Naive thymus-derived CD4-positive, alpha-beta T cell (primary cell): ENCODE measurements around the gene BBS5. TPM values are rescaled to one million over a fixed set of nuclear protein-coding genes. Genes with fewer than 3 reads are reported as not detected.
"Not testable (repeated sequence)": the region's sequence is repeated elsewhere in the genome, so short reads cannot be mapped to it uniquely, and the experiment has no call there.

ENCODE experiments used
- ATAC-seq: fragments of 150-1000 bp; cut with Tn5 transposase; 2 replicates; pipeline ENCODE4 v1.10.0; 2021; ENCODE audit warnings: mild to moderate bottlenecking, moderate library complexity
- CTCF ChIA-PET: fragments of 350-600 bp; sonication (Branson Sonifier 250); formaldehyde crosslinking; loops from one replicate; lab custom pipeline; 2021; ENCODE audit warnings: antibody characterized with exemption; lab: Charles Lee
- POLR2A ChIA-PET: fragments of 350-600 bp; sonication (Branson Sonifier 250); formaldehyde crosslinking; loops from one replicate; lab custom pipeline; 2021; ENCODE audit warnings: antibody characterized with exemption, inconsistent platforms; lab: Charles Lee
- DNase-seq, 9 donors: peaks; one replicate each; pipeline versions ENCODE4 v3.0.0 to v3.0.0-alpha.2; 2020 to 2022; ENCODE audit warnings: mixed read lengths in 1 of 9
- H3K27ac ChIP-seq: one replicate; pipeline ENCODE4 v1.7.0; 2013; ENCODE audit warnings: mild to moderate bottlenecking, low read depth, low read length, moderate library complexity
- H3K27me3 ChIP-seq, 2 donors: one replicate each; pipeline ENCODE4 v1.7.0; 2013; ENCODE audit warnings: low read length in 2 of 2, mild to moderate bottlenecking in 2 of 2, moderate library complexity in 2 of 2; ENCODE audit not compliant: control insufficient read depth in 2 of 2, insufficient read depth in 2 of 2
- H3K36me3 ChIP-seq, 3 experiments: 1 replicate in 2 of 3; 2 replicates in 1 of 3; pipeline ENCODE4 v1.7.0; 2013; ENCODE audit warnings: low read length in 3 of 3, mild to moderate bottlenecking in 3 of 3, moderate library complexity in 1 of 3; ENCODE audit not compliant: insufficient read depth in 3 of 3, control insufficient read depth in 2 of 3
- H3K4me1 ChIP-seq, 2 donors: one replicate each; pipeline ENCODE4 v1.7.0; 2013; ENCODE audit warnings: low read length in 2 of 2, mild to moderate bottlenecking in 2 of 2, moderate library complexity in 1 of 2; ENCODE audit not compliant: control insufficient read depth in 2 of 2, insufficient read depth in 2 of 2
- H3K4me3 ChIP-seq: 2 replicates; pipeline ENCODE4 v1.7.0; 2013; ENCODE audit warnings: mild to moderate bottlenecking, low read length
- H3K9me3 ChIP-seq, 3 experiments: 1 replicate in 2 of 3; 2 replicates in 1 of 3; pipeline ENCODE4 v1.7.0; 2013; ENCODE audit warnings: low read length in 3 of 3; ENCODE audit not compliant: control insufficient read depth in 2 of 3
- H3K27ac Mint-ChIP-seq, 9 donors: one replicate each; pipeline ENCODE4 v1.8.0; 2020 to 2022; ENCODE audit warnings: mixed read lengths in 9 of 9, mild to moderate bottlenecking in 8 of 9, moderate library complexity in 5 of 9, inconsistent platforms in 2 of 9
- H3K27me3 Mint-ChIP-seq, 5 donors: one replicate each; pipeline ENCODE4 v1.8.0; 2021 to 2022; ENCODE audit warnings: mixed read lengths in 5 of 5, mild to moderate bottlenecking in 1 of 5
- H3K36me3 Mint-ChIP-seq, 5 donors: one replicate each; pipeline ENCODE4 v1.8.0; 2020 to 2022; ENCODE audit warnings: mixed read lengths in 5 of 5, mild to moderate bottlenecking in 3 of 5, inconsistent platforms in 1 of 5
- H3K4me1 Mint-ChIP-seq, 7 donors: one replicate each; pipeline ENCODE4 v1.8.0; 2020 to 2022; ENCODE audit warnings: mixed read lengths in 7 of 7, mild to moderate bottlenecking in 3 of 7, inconsistent platforms in 1 of 7
- H3K4me3 Mint-ChIP-seq, 10 donors: one replicate each; pipeline ENCODE4 v1.8.0; 2020 to 2022; ENCODE audit warnings: mild to moderate bottlenecking in 10 of 10, mixed read lengths in 10 of 10, moderate library complexity in 6 of 10, inconsistent platforms in 2 of 10
- H3K9me3 Mint-ChIP-seq, 11 donors: one replicate each; pipeline ENCODE4 v1.8.0; 2020 to 2022; ENCODE audit warnings: mixed read lengths in 11 of 11, mild to moderate bottlenecking in 4 of 11, inconsistent platforms in 1 of 11, moderate library complexity in 1 of 11
- intact Hi-C, 2 donors: fragments of 100-400 bp; cut with micrococcal nuclease; formaldehyde crosslinking; loops; one replicate each; pipeline ENCODE4 v1.15.1; 2023
- polyA plus RNA-seq, 2 donors: library from polyadenylated mRNA; unstranded; fragments of 300-500 nt; fragmentation: Illumina TruSeq; gene quantifications; one replicate each; pipeline ENCODE4 v1.2.3, GENCODE V29; 2021
- total RNA-seq, 6 experiments: library from RNA in 5 of 6; stranded (reverse) in 5 of 6; gene quantifications; 1 replicate in 5 of 6; 2 replicates in 1 of 6; pipeline ENCODE4 v1.2.3 and lab custom pipeline; 2021 to 2026

Gene BBS5
- total RNA-seq (1 to 10 TPM; 2.0 to 3.8 (median 2.6) TPM), polyA plus RNA-seq (1 to 10 TPM; 1.3 to 1.6 TPM), total RNA-seq (lab: John Stamatoyannopoulos, UW) (2.7 reads per million, percentile 14 among the genes with 10 or more reads in this experiment)

- intact Hi-C loops, result loop anchor here (1.0 to 10.0 kb wide), 11 partner anchors 48 to 1449 kb away; partner anchors contain the start of genes CFAP210 (in 2 of the 2), FASTKD1 (in 2 of the 2), GORASP2 (in 2 of the 2) and PHOSPHO2 (in 2 of the 2)
- H3K4me1 Mint-ChIP-seq, result peaks cover 12 to 30% (median 22%) of the 10 kb centered on the region in 7 donors
- Histone ChIP-seq H3K27ac (peak within 1 kb of the TSS; percentile 49), H3K4me3 (peak within 1 kb of the TSS; percentile 87), H3K36me3 (peaks cover 0 to 12% (median 0%) of the 10 kb centered on the region in 3 experiments), H3K9me3 (no peaks in the 10 kb centered on the region), H3K4me1 (peaks cover 0 to 3% of the 10 kb centered on the region in 2 donors), H3K27me3 (no peaks in the 10 kb centered on the region)
- peak within 1 kb of the TSS; percentile 89 to 96 (median 92) for H3K4me3 Mint-ChIP-seq
- ChIA-PET POLR2A (interaction anchor here (0.5 to 1.3 kb wide), 6 partner anchors 8 to 401 kb away, joined by 3 to 8 read pairs (median 3); partner anchors contain the start of gene FASTKD1), CTCF (interaction anchor here (0.6 to 1.0 kb wide), 3 partner anchors 9 to 403 kb away, joined by 3 to 4 read pairs (median 4); no protein-coding TSS in a partner anchor)
- peaks cover 0 to 16% (median 8%) of the 10 kb centered on the region in 5 donors for H3K36me3 Mint-ChIP-seq
- no peaks in the 10 kb centered on the region for H3K9me3 Mint-ChIP-seq
- ATAC-seq (peak; percentile 93), DNase-seq (peak; percentile 55 to 78 (median 74))
- H3K27me3 Mint-ChIP-seq, result no peaks in the 10 kb centered on the region
- peak within 1 kb of the TSS; percentile 37 to 86 (median 69) for H3K27ac Mint-ChIP-seq
Measured at GRCh38 chr2:169479257-169480078, at the start of gene BBS5. TSS of gene BBS5 (plus strand) at chr2:169479494. CDS start at chr2:169479554, 60 bp downstream.

GRCh38 chr2:169431772-169432171 is 47.5 kb upstream of the BBS5 start:
- Mint-ChIP-seq H3K27me3 (peaks cover 17 to 43% (median 34%) of the 10 kb centered on the region in 5 donors), H3K9me3 (peaks cover 0 to 27% (median 4%) of the 10 kb centered on the region in 11 donors)
- ATAC-seq, intact Hi-C loops, H3K27me3 ChIP-seq, H3K27ac Mint-ChIP-seq, H3K9me3 ChIP-seq, H3K4me3 ChIP-seq, H3K36me3 Mint-ChIP-seq, CTCF ChIA-PET, H3K4me3 Mint-ChIP-seq, H3K4me1 Mint-ChIP-seq, H3K4me1 ChIP-seq, H3K36me3 ChIP-seq, DNase-seq, H3K27ac ChIP-seq, POLR2A ChIA-PET: not testable (repeated sequence)

DNA sequence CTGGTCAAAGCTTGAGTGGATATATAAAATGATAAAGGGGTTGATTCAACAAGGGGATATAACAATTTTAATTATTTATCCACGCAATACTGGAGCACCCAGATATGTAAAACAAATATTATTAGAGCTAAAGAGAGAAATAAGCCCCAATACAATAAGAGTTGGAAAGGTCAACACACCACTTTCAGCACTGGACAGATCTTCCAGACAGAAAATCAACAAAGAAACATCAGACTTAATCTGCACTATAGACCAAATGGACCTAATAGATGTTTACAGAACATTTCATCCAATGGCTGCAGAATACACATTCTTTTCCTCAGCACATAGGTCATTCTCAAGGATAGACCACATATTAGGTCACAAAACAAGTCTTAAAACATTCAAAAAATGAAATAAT is 45.1 kb upstream of the BBS5 start:
- DNase-seq, CTCF ChIA-PET, H3K36me3 Mint-ChIP-seq, H3K27ac Mint-ChIP-seq, ATAC-seq, H3K36me3 ChIP-seq, H3K4me1 Mint-ChIP-seq, H3K27me3 ChIP-seq, POLR2A ChIA-PET, H3K27ac ChIP-seq, intact Hi-C loops, H3K4me3 ChIP-seq, H3K4me3 Mint-ChIP-seq, H3K4me1 ChIP-seq, H3K9me3 ChIP-seq: not testable (repeated sequence)
- Mint-ChIP-seq H3K27me3 (peaks cover 19 to 47% (median 36%) of the 10 kb centered on the region in 5 donors), H3K9me3 (peaks cover 0 to 27% (median 2%) of the 10 kb centered on the region in 11 donors)

DNA sequence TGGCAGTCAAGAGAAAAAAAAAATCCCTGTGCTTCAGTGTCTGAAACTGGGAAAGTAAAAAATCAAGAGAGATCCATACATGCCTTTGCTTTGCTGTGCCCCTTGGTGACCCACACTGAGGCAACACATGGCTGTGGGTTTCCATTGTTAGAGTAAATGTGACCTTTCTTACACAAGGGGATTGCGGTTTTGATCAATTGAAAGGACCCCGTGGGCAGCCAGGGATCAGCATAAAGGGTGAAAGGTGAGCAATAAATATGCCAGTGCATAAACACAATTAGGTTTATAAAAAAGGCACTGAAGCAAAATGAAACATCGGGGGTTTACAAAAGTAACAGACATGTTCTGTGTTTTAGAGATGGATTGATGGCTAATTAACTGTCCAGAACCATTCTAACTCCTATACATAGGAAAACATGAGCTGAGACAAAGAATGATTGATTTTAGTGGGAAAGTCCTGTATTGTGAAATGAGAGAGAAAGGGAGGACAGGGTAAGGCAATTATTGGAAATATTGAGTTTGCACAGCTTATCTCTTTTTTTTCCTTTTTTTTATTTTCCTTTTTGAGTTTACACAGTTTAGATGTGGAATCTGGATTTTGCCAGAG is 40.7 kb upstream of the BBS5 start:
- no peak overlapping the region for H3K4me3 Mint-ChIP-seq
- ChIA-PET POLR2A (no interaction called here), CTCF (no interaction called here)
- H3K27ac Mint-ChIP-seq, result no peak overlapping the region
- peaks cover 0 to 4% (median 0%) of the 10 kb centered on the region in 7 donors for H3K4me1 Mint-ChIP-seq
- Histone ChIP-seq H3K27ac (no peak overlapping the region), H3K4me3 (no peak overlapping the region), H3K9me3 (no peaks in the 10 kb centered on the region), H3K36me3 (no peaks in the 10 kb centered on the region), H3K4me1 (no peaks in the 10 kb centered on the region), H3K27me3 (no peaks in the 10 kb centered on the region)
- H3K27me3 Mint-ChIP-seq, result peaks cover 40 to 55% (median 42%) of the 10 kb centered on the region in 5 donors
- intact Hi-C loops, result no loop called here
- no peak for DNase-seq
- H3K36me3 Mint-ChIP-seq, result peaks cover 0 to 3% (median 0%) of the 10 kb centered on the region in 5 donors
- peaks cover 0 to 3% (median 0%) of the 10 kb centered on the region in 11 donors for H3K9me3 Mint-ChIP-seq
- no peak for ATAC-seq

- intact Hi-C loops, result no loop called here
- Histone ChIP-seq H3K9me3 (no peaks in the 10 kb centered on the region), H3K4me1 (no peaks in the 10 kb centered on the region), H3K36me3 (no peaks in the 10 kb centered on the region), H3K4me3 (no peak overlapping the region), H3K27me3 (no peaks in the 10 kb centered on the region), H3K27ac (no peak overlapping the region)
- ATAC-seq, result no peak
- no peak overlapping the region for H3K4me3 Mint-ChIP-seq
- CTCF ChIA-PET, result interaction anchor here (0.7 kb wide), 1 partner anchor 174 kb away, joined by 4 read pairs; no protein-coding TSS in a partner anchor
- H3K27ac Mint-ChIP-seq, result no peak overlapping the region
- POLR2A ChIA-PET, result interaction anchor here (0.7 kb wide), 1 partner anchor 98 kb away, joined by 3 read pairs; no protein-coding TSS in a partner anchor
- H3K9me3 Mint-ChIP-seq, result peaks cover 0 to 3% (median 0%) of the 10 kb centered on the region in 11 donors
- peaks cover 0 to 3% (median 0%) of the 10 kb centered on the region in 5 donors for H3K36me3 Mint-ChIP-seq
- DNase-seq, result no peak
- H3K4me1 Mint-ChIP-seq, result peaks cover 0 to 4% (median 0%) of the 10 kb centered on the region in 7 donors
- peaks cover 33 to 50% (median 38%) of the 10 kb centered on the region in 5 donors for H3K27me3 Mint-ChIP-seq
Measured at GRCh38 chr2:169439900-169440299, 39.4 kb upstream of the BBS5 start.

- intact Hi-C loops, result no loop called here
- Mint-ChIP-seq H3K27me3 (peaks cover 10 to 33% (median 15%) of the 10 kb centered on the region in 5 donors), H3K36me3 (no peaks in the 10 kb centered on the region), H3K27ac (no peak overlapping the region), H3K9me3 (peaks cover 0 to 2% (median 0%) of the 10 kb centered on the region in 11 donors), H3K4me3 (no peak overlapping the region), H3K4me1 (no peaks in the 10 kb centered on the region)
- Histone ChIP-seq H3K36me3 (no peaks in the 10 kb centered on the region), H3K27me3 (no peaks in the 10 kb centered on the region), H3K27ac (no peak overlapping the region), H3K4me3 (no peak overlapping the region), H3K9me3 (no peaks in the 10 kb centered on the region), H3K4me1 (no peaks in the 10 kb centered on the region)
- CTCF ChIA-PET, result no interaction called here
- POLR2A ChIA-PET, result no interaction called here
- ATAC-seq (no peak), DNase-seq (no peak)
Measured at GRCh38 chr2:169446452-169446851, 32.8 kb upstream of the BBS5 start.
